Retinal pigment epithelial cell (primary cell): ENCODE results near the gene CBY1.

Experiments used
- DNase-seq: peaks from one replicate; pipeline ENCODE4 v3.0.0-alpha.2; 2010; ENCODE audit warnings: low read depth
- H3K4me3 ChIP-seq: 2 replicates; pipeline ENCODE4 v1.5.1; 2011; ENCODE audit warnings: mild to moderate bottlenecking, low read length, control low read depth, moderate library complexity
- CTCF ChIP-seq: conservative IDR thresholded peaks from 2 replicates; pipeline ENCODE4 v1.5.1; 2011; ENCODE audit warnings: low read depth, low read length, control low read depth, inconsistent platforms

CBY1 gene

DNA sequence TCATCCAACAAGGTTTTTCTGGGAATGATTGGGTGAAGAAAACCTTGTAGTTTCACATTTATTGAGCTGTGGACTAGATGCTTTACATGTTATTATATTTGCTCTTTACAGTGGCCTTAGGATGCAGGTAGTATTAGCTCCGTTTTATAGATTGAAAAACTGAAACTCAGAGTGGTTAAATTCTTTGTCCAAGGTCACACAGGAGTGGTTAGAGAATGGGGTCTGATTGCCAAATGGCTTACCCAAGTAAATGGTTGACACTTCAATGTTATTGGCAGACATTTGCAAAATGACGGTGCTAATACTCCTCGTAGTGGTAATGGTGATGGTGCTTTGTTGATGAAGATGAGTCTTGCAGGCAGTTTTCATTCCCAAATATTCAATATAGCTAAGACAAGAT, 51.5 kb downstream of the CBY1 start:
- no peak for TF ChIP-seq CTCF
- no peak for DNase-seq
- H3K4me3 ChIP-seq = no peak overlapping the region

GRCh38 chr22:38709306-38709705, 52.9 kb downstream of the CBY1 start:
- no peak for TF ChIP-seq CTCF
- DNase-seq = no peak
- H3K4me3 ChIP-seq = no peak overlapping the region

GRCh38 chr22:38710351-38710750, 53.9 kb downstream of the CBY1 start:
- no peak for TF ChIP-seq CTCF
- no peak for DNase-seq
- no peak overlapping the region for H3K4me3 ChIP-seq

DNA sequence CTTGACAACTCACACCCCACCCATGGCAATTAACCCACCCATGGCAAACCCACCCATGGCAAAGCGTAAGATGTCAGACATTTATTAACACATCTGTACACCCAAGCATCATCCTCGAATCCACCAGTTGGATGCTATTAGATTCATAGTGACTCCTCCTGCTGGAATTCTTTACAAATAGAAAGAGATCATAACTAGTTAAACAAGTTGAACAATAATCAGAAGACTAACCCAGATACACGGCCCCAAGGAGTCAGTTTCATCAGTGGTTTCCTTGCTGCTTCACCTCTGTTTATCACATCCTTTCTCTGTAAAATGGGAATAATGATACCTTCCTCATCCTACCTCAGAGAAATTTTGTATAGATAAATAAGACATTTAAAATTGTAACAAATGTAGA, 54.4 kb downstream of the CBY1 start:
- TF ChIP-seq CTCF = no peak
- DNase-seq = no peak
- no peak overlapping the region for H3K4me3 ChIP-seq

DNA sequence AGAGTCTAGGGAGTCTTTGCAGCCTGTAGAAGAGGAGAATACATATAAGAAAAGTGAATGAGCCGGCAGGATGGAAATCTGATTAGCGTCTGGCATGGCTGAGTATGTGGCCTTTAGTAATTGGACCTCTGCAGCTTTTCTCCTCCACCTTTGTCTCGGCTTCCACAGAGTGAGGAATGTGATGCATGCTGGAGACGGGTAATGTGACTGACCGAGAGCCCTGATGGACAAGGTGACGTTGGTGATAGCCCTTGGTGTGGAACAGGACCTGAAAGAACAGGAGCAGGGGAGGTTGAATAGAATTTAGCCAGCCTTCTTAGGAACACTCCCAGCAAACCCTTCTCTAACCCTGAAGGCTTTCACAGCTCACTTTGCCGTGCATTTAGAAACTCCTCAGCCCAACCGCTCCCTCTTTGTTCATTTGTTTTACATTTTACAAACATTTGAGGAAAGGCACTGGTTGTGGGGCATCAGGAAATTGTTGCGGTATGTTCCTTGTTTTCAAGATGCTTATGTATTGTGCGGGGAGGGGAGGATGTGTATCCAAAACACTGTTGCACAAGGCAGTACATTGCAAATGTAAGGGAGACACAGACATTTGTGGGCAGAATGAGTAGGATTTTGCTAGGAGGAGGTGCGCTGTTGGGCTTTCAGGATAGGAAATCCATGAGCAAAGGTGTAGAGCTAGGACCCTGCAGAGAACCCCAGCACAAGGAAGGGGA, 56.2 kb downstream of the CBY1 start:
- DNase-seq = no peak
- TF ChIP-seq CTCF = no peak
- no peak overlapping the region for H3K4me3 ChIP-seq

DNA sequence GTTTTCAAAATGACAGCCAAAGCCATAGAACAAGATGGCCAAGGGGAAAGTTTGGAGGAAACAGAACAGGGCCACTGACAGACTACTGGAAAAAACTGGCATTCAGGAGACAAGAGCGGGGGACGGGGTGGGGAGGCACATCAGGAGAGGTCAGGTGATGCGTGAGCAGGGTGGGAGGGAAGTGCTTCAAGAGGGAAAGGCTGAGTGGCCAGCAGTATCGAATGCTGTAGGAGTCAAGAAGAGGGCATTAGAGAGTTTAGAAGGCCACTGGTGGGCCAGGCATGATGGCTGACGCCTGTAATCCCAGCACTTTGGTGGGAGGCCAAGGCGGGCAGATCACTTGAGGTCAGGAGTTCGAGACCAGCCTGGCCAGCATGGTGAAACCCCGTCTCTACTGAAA, 57.5 kb downstream of the CBY1 start:
- no peak for TF ChIP-seq CTCF
- no peak overlapping the region for H3K4me3 ChIP-seq

GRCh38 chr22:38715176-38715764, 58.8 kb downstream of the CBY1 start:
- no peak overlapping the region for H3K4me3 ChIP-seq
- no peak for TF ChIP-seq CTCF
- no peak for DNase-seq

More for the DNA sequence above, 57.5 kb downstream of the CBY1 start:
- no peak for DNase-seq
